Measurements from ENCODE around the gene TPCN2.

GRCh38 chr11:69097263-69097662 lies 48.5 kb downstream of the TPCN2 start:
- TF ChIP-seq CTCF (IDR thresholded peaks at IDR 0.05) (no peak), POLR2A (IDR thresholded peaks at IDR 0.05) (no peak)
